Loucy (cell line): ENCODE data around the gene CEP72.

Experiments
- CTCF ChIP-seq: fragments of 200-600 bp; sonication (generic); conservative IDR thresholded peaks from 2 replicates; pipeline ENCODE4 v1.5.1; 2014; ENCODE audit warnings: mild to moderate bottlenecking, antibody characterized with exemption, low read length
- EZH2phosphoT487 ChIP-seq: fragments of 200-600 bp; IDR thresholded peaks from 2 replicates; pipeline ENCODE4 v1.6.1; 2018; ENCODE audit warnings: antibody characterized with exemption, mild to moderate bottlenecking, moderate library complexity, borderline replicate concordance

- TF ChIP-seq CTCF (no peak), EZH2phosphoT487 (no peak)
Observed at GRCh38 chr5:633501-633955, 21.4 kb downstream of the CEP72 start.
